Ecto neural progenitor cell (in vitro differentiated cells): Measurements from ENCODE around the gene MCAM.

Experiments
- DNase-seq: peaks from one replicate; pipeline ENCODE4 v3.0.0-alpha.2; 2018; ENCODE audit warnings: low spot score

MCAM gene, protein sequence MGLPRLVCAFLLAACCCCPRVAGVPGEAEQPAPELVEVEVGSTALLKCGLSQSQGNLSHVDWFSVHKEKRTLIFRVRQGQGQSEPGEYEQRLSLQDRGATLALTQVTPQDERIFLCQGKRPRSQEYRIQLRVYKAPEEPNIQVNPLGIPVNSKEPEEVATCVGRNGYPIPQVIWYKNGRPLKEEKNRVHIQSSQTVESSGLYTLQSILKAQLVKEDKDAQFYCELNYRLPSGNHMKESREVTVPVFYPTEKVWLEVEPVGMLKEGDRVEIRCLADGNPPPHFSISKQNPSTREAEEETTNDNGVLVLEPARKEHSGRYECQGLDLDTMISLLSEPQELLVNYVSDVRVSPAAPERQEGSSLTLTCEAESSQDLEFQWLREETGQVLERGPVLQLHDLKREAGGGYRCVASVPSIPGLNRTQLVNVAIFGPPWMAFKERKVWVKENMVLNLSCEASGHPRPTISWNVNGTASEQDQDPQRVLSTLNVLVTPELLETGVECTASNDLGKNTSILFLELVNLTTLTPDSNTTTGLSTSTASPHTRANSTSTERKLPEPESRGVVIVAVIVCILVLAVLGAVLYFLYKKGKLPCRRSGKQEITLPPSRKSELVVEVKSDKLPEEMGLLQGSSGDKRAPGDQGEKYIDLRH

DNA sequence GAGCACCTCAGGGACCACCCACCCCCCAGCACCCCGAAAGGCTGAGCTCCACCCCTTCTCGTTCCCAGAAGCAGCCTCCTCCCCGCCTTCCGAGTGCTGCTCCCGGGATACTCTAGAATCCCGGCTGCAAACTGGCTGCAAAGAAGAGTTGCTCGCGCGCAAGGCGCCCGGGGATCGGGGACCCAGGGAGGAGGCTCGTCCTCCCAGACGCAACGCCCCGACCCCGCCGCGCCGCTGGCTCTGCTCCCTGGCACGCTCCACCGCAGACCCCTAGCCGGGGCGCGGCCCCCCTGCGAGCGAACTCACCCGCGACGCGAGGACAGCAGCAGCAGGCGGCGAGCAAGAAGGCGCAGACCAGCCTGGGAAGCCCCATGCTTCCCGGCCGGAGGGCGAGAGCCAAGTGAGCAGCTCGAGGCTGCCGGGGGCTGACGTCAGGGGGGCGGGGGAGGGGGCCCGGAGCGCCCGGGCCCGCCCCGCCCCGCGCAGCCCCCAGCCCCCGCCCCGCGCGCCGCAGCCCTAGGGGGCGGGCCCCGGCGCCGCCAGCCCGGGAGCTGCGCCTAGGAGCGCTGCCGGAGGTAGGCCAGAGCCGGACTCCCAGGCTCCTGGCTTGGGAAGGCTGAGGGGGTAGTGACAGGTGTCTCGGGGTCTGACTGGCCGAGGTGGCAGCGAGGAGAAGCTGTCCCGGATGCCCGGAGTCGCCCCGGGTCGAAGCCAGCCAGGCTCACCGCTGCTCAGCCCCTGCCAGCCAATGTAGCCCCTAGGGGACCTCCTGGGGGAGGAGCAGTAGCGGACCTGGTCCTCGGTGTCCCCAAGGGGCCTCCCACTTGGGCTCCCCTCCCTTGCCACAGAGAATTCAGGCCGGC is at the start of gene MCAM:
MCAM (minus strand) TSS at position 402 of the 863 bp plus-strand sequence; CDS start at position 373, 29 bp downstream.
- peak; percentile 79 for DNase-seq

DNA sequence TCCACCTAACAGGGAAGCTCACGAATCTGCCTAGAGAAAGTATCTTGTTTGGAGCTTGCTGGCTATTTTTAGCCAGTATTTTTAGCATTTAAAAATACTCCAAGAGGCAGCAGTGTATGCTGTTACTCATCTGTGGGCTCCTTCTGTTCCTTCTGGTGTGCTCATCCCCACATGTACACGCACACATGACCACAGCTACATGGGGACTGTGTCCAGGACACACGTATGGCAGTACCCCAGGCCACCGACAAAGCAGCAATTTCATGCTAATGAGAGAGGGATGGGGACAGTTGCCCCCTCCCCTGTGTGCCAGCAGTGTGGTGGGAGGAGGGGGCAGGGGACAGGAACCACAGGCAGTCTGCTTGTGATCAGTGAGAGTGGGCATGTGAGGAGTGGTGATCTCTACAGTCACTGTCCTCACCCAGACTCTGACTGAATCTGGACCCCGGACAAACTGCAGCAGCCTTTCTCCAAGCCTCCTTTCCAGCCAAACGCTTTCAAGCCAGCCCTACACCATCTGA is 48.2 kb upstream of the MCAM start:
- DNase-seq = no peak

DNA sequence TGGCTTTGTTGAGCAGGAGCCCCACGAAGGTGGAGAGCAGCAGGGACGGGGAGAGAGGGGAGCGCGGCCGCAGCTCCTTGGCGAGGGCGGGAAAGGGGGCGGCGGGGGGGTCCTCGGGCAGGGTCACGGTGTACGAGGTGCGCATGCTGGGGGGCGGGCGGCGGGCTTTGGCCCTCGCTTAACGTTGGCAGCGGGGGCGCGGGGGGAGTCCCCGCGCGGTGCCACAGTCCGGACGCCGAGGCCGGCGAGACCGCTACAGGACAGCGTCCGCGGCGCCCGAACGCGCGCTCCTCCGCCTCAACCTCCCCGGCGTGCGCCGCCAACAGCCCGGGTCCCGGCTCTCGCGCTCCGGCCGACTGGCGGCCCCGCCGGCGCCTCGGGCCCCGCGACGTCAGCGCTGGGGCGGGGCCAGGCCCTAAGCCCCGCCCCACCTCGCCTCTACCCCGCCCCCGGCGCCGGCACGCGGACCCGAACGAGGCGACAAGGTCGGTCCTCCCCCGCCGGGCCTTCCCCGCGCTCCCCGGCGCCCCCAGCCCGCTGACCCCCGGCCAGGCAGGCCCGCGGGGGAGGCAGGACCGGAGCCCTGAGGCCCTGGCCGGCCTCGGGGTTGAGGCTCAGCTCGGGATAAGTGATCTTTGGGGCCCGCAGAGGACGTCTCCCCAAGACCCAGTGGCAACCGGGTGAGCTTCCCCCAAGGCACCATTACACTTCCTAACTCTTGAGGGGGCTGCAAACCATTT is 47.1 kb upstream of the MCAM start:
- DNase-seq = peak; percentile 82

DNA sequence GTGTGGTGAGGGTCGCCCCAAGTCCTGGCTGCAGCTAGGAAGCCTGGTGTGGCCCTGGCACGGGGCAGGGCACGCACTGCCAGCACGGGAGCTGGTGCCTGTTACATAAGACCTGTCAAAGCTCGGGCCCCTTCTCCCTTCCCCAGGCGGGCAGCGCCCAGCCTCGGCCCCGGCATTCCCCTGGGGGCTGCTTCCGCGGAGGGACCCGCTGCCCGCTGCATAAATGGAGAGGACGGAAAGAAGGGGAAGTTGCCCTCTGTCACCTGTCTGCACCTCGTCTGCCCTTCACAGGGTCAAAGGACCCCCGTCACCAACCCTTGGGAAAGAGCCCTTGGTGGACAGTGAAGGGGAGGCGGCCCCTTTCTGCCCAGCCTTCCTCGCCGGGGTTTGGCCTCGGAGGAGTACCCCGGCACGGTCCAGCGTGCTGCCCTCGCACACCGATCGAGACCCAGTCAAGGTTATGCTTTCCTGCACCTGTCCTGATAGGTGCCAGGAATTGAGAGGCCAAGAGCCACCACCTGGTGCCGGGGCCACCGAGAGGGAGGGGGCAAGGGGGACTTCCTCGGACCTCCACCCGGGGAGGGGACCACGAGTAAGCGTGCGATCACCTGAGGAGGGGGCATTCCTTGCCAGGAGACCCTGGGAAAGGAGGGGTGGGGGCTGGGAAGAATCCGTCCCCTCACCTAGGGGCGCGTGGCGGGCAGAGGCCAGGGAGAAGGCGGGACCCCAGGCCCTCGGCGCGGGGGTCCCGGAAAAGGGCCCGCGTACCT is 46.3 kb upstream of the MCAM start:
- no peak for DNase-seq

DNA sequence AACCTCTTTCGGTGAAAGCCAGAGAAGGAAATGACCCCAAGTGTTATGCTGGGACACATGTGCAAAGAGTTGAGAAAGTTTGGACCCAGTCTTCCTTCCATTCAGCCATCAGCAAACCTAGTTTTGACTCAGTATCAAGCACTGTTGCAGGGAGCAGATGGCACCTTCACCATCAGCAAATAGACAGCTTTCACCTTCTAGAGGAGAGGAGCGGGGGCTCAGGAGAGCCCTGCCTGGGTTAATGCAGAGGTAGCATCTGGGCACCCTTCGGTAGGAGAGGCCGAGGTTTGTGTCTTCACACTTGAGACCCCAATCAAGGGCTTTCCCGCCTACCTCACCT is 45.8 kb upstream of the MCAM start:
- no peak for DNase-seq

DNA sequence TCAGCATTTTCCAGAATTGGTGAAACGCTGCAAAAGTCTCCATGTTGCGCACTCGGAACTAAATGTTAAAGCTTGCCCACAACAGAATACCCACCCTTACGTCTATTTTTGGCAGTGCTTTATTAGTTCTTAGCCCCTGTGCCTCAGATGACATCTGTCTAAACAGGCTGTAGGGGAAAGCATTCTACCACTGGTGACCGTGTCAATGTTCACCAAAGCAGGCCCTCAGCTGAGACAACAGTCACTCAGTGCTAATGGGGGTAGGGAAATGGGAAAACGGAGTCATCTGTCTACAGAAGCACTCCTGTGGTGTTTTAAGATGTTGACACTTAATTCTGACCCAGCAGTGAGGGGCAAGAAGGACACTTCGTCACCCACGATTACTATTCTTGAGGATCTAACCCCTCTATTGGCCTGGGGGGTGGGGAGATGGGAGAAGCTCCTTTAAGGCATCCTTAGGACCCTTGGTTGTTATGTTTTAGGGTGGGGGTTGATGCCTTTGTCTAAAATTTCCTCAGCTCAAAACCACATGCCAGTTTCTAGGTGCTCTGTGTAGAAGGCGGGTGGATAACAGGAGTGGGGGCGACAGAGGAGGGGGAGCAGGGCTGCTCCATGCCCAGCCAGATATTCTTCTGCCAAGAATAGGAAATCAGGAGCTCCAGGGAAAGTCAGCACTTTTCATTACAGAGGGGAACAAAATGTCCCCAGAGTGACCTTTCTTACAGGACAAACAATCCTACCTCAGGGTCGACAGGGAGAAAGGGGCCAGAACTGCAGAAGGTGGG is 45.2 kb upstream of the MCAM start:
- no peak for DNase-seq

DNA sequence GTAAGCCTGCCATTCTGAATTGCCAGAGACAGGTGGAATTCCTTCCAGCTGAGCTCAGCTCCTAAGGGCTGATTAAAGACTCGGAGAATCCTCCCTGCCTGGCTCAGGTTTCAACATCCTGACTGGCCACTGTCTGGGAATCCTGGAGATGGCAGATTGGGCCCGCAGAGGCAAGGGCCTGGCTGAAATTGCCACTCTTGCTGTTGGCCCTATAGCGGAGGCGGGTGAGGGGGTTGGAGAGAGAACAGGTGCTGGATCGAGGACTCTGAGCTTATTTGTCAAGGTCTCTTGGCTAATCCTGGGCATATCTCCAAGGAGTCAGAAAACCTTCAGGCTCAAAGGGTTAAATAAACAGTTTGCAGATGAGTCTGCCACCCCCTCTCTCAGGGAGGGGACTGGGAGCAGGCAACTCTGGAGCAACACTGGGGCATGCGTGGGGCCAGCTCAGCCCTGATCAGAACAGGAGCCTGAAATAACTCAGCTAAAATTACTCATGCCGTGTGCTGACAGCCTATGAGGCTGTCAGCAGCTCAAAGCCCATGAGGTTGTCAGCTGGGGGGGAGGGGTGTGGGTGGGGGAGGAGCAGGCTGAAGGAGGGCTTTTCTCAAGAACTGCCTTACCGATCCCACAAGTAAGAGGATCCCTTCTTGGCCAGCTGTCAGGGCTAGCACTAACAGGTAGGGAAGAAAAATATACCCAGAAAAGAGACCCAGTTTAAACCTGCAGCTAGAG is 44.3 kb upstream of the MCAM start:
- peak; percentile 80 for DNase-seq

DNA sequence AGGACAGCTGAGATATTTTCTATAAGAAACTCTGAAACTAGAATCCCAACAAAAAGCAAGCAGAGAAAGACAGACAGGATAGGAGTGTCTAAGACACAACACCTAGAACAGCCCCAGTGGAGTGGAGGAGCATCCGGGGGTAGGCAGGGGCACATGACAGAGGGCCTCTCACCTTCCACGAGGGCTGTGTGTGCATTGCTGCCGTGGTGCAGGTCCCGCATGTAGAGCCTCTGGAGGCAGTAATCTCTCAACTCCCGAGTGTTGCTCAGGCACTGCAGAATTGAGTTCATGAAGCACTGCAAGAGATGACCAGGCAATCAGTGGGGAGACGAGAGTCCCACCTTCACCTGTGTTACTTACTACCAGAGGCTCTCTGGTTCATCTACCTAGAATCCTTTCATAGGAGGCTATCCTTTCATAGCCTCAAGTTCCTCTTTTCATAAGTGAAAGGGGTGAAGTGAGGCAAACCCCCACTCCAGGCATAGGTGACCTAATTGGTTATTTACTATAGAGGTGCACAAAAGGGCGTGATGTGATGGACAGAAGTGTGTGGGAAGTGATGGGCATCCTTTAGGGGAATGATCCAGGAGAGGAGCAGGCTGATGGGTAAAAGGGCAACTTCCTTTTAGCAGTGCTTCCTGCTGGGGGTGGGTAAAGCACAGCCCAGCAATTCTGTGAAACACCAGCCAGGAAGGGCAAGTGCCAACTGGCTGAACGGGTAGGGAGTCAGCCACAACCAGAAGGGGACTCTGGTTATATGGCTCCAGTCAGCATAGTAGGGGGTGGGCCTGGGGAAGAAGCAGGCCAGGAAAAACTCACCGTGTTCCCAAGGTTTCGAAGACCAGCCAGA is 42.7 kb upstream of the MCAM start:
- no peak for DNase-seq

DNA sequence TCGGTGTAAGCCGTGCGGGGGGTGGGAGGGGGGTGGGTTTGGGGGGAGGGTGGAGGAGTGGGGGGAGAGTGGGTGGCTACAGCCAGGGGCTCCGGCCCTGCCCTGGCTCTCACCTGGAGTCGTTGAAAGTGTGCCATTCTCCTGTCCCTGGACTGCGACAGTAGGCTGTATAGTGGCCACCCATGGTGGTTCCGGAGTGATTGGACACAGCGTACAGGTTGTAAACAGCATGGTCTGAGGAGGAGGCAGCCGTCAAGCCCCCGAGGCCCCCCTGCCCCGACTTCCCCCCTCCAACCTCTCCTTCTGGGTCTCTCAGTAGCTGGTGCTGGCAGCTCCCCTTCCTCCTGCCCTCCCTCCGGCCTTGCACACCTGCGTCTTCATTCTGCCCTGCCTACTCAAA is 40.1 kb upstream of the MCAM start:
- no peak for DNase-seq

DNA sequence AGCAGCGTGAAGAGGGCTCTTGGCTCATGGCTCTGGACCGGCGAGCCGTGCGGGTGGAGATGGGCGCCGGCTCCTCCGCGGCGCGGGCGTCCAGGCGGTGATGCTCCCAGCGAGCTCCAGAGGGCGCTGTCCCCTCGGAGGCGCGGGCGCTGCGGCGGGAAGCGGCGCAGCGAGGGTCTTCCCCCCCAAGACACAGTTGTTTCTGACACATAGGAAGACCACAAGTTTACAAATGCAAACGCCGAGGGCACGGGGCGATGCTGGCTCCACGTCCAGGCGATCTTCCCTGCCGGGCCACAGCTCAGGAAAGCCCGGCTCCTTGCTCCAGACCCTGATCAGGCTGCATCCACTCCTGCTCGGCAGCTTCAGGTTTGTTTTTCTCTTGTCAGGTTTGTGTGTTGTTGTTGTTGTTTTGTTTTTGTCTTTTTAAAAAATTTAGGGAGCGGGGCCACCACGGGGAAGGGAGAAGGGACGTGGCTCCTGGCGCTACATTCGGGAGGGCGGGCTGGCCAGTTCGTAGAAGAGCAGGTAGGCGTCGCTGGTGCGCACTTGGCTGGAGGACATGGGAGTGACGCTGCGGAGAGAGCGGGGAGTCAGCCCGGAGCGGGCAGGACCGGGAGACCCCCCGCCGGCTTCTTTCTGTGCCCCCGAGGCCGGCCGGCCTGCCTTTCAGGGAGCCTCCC is 39.6 kb upstream of the MCAM start:
- peak; percentile 89 for DNase-seq

DNA sequence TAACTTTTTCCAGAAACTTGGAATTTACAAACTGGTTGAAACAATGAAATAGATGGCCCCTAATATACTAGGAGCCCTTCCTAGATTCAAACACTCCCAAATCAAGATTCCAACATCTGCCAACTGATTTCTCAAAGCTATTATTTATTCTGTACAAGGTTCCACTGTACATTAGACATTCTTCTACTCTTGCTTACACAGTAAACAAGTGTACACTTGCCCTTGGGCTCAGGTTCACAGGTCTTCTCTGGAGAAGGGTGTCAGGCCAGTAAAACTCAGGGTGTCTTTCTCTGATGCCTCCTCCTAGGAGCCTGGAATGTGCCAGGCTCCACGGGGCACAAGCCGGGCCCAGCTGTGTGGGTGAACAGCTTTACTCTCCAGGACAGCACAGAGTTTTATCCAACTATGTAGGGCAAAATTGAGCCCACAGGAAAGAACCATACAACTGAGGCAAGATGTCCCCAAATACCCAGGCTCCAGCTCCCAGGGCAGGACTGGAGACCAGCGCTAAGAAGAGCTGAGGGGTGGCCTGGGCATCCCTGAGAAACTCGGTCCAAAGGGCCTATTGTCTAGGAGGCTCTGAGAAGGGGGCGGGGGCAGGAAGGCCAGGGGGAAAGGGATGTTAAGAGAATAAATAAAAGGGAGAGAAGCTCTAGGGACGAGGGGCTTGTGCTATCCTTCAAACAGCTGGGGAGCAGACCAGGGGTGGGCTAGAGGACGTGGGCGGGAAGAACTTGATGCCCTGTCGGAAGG is 38.3 kb upstream of the MCAM start:
- no peak for DNase-seq

DNA sequence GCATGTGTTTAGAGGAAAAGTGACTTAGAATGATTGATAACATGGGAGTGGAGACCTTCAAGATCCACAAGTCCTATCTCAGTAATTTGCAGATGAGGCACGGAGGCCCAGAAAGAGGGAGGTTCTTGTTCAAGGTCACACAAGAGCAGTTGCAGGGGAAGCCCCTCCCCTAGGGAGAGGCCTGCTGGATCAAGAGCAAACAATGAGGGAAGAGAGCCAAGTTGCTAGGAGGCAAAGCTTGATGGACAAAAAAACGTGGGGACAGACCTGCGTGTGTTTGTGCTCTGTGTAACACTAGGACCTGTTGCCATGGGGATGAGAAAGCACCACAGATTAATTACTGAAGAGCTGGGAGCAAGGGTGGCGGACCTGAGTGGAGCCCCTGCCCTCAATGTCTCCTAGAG is 35.9 kb upstream of the MCAM start:
- no peak for DNase-seq

DNA sequence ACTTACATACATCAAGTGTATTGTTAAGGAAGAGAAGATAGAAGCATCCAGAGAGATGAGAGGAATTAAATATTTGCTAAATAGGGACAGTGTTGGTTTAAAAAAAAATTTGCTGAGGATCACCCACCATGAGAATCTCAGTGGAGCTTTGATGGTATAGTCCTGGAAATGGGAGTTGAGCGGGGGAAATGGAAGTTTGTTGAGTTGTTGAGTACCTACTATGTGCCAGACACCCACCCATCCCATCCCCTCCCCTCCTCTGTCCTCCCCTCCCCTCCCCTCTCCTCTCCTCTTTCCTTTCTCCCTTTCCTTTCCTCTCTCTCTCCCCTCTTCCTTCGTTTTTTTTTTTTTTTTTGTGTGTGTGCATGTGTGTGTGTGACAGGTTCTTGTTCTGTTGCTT is 34.3 kb upstream of the MCAM start:
- no peak for DNase-seq

DNA sequence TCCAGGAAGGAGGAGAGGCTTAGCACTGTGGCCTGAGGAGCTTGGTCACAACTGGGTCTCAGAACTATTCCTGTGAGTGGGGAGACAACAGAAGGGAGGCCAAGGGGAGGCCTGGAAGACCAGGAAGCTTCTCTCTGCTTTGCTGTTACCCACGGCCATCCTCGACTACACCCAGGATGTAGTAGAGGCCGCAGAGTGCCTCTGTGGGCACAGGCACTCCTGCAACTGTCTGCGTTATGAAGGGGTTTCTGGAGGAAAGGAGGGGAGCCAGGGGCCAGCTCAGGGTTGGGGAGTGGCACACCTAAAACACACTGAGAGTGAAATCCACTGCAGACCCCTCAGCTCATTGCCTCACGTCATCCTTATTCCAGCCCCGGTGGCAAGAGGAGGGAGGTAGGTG is 33.4 kb upstream of the MCAM start:
- no peak for DNase-seq

DNA sequence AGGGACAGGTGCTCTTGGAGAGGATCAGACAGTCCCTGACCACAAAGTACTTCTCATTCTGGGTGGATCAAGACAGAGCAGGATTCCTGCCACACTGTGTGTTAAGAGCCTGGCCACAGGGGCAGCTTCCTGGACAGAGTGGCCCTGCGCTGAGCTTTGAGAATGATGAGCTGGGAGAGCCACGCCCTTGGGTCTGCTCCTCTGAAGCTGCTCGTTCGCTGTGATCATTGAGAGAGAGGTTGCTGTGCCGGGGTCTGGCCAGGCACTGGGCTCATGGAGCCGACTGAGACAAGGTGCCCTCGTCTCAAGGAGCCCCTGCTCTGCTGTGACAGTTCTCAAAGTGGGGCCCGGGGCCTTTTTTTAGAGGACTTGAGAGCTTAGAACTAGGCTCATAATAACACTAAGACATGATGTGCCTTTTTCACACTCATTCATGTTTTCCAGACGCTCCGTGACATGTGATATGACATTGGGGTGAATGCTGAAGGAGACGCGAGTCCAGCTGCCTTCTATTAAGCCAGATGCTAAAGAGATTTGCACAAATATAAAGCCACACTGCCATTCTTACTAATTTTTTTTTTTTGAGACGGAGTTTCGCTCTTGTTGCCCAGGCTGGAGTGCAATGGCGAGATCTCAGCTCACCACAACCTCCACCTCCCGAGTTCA is 31.1 kb upstream of the MCAM start:
- DNase-seq = no peak

DNA sequence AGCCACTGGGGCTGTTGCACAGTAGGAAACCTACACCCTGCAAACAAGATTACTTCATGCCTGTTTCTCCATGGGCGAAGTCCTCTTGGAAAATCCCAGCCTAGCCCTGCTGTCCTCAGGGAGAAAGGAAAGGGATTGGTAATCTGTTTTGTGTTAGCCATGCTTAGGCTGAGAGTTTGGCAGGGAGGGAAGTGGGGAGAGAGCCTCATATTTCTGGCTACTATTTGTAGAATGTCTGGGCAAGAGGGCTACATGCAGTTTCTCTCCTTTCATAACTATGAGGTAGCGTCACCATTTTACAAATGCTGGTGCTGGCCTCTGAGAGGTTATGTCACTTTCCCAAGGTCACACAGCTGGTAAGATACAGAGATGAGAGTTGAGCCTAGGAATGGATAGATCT is 30.3 kb upstream of the MCAM start:
- DNase-seq = no peak

DNA sequence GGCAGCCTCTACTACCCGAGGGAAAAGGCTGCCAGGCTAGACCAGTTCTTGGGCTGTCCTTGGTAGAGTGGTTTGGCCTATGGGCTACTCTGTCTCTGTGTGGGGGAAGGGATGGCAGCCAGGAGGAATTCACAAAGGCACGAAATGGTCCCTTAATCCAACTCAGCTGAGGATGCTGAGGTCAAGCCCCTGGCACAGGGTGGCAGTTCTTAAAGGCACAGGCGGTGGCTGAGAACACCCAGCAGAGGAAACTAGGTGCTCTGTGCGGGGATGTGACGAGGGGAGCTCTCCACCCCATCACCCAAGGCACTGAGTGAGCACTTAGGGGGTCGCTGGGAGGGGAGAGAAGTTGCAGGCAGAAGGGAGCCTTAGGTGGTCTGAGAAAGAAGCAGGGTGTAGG is 29.7 kb upstream of the MCAM start, which contains the start of gene MFRP:
MFRP (minus strand) TSS at position 101 of the 400 bp plus-strand sequence. CDS start 192 bp downstream, outside the sequence.
- no peak for DNase-seq
